Measurements from ENCODE around the gene EYA2.

GRCh38 chr20:47204008-47204849, 309.6 kb downstream of the EYA2 start:
- no peak for TF ChIP-seq EZH2 (IDR thresholded peaks at IDR 0.05; ENCODE audit: insufficient read depth, poor library complexity, severe bottlenecking)
- no peak for TF ChIP-seq EZH2phosphoT487 (IDR thresholded peaks at IDR 0.05; ENCODE audit: insufficient read depth, low read depth)

All from GM23248 (cell line).